BE2C (cell line): Measurements from ENCODE around the gene XRCC6.

Experiments used
- DNase-seq: peaks from one replicate; pipeline ENCODE4 v3.0.0-alpha.2; 2020
- H3K27me3 ChIP-seq: fragments of 250-450 bp; sonication (Bioruptor Pico); 2 replicates; pipeline ENCODE4 v1.5.1; 2020; ENCODE audit warnings: mild to moderate bottlenecking
- H3K36me3 ChIP-seq: fragments of 250-450 bp; sonication (Bioruptor Pico); 2 replicates; pipeline ENCODE4 v1.5.1; 2020; ENCODE audit warnings: mild to moderate bottlenecking
- H3K4me1 ChIP-seq: fragments of 250-450 bp; sonication (Bioruptor Pico); 2 replicates; pipeline ENCODE4 v1.5.1; 2020
- H3K4me3 ChIP-seq: 2 replicates; pipeline ENCODE4 v1.5.1; 2011; ENCODE audit warnings: low read depth, low read length
- H3K9me3 ChIP-seq: fragments of 250-450 bp; sonication (Bioruptor Pico); 2 replicates; pipeline ENCODE4 v1.5.1; 2020
- CTCF ChIP-seq: IDR thresholded peaks from 2 replicates; pipeline ENCODE4 v1.5.1; 2012; ENCODE audit warnings: mild to moderate bottlenecking, low read depth, low read length

The XRCC6 gene

GRCh38 chr22:41688365-41689211 lies 67.5 kb downstream of the XRCC6 start, which contains the start of gene SNU13:
Gene SNU13 (minus strand): TSS chr22:41688867. CDS start chr22:41688796, 71 bp downstream.
- Histone ChIP-seq H3K9me3 (no peaks in the 10 kb centered on the region), H3K4me3 (peak within 1 kb of the TSS; percentile 99), H3K36me3 (no peaks in the 10 kb centered on the region; the same call in 1 of the 2 replicates), H3K27me3 (no peaks in the 10 kb centered on the region), H3K4me1 (no peaks in the 10 kb centered on the region)
- TF ChIP-seq CTCF: 0 out of 2 replicates have a peak, but pooled peaks have one; percentile 13
- DNase-seq: peak; percentile 94

- Histone ChIP-seq H3K36me3 (no peaks in the 10 kb centered on the region), H3K27me3 (no peaks in the 10 kb centered on the region), H3K9me3 (no peaks in the 10 kb centered on the region), H3K4me1 (no peaks in the 10 kb centered on the region), H3K4me3 (no peak overlapping the region)
- no peak for TF ChIP-seq CTCF
- no peak for DNase-seq
Observed at GRCh38 chr22:41690476-41690875, 69.4 kb downstream of the XRCC6 start.

- H3K4me3 ChIP-seq: no peak overlapping the region
- TF ChIP-seq CTCF: no peak
- H3K27me3 ChIP-seq: no peaks in the 10 kb centered on the region
- H3K4me1 ChIP-seq: peaks cover 5% of the 10 kb centered on the region
- H3K36me3 ChIP-seq: no peaks in the 10 kb centered on the region
- DNase-seq: no peak
- H3K9me3 ChIP-seq: no peaks in the 10 kb centered on the region
Observed at GRCh38 chr22:41695211-41695610, 74.1 kb downstream of the XRCC6 start.

GRCh38 chr22:41696703-41697102 lies 75.6 kb downstream of the XRCC6 start:
- peaks cover 5% of the 10 kb centered on the region for H3K4me1 ChIP-seq
- H3K9me3 ChIP-seq: no peaks in the 10 kb centered on the region
- no peak overlapping the region for H3K4me3 ChIP-seq
- no peaks in the 10 kb centered on the region for H3K36me3 ChIP-seq
- no peaks in the 10 kb centered on the region for H3K27me3 ChIP-seq
- TF ChIP-seq CTCF: no peak
- no peak for DNase-seq

GRCh38 chr22:41697126-41697775 lies 76.2 kb downstream of the XRCC6 start:
- Histone ChIP-seq H3K27me3 (no peaks in the 10 kb centered on the region), H3K9me3 (no peaks in the 10 kb centered on the region), H3K4me1 (peaks cover 5% of the 10 kb centered on the region), H3K36me3 (no peaks in the 10 kb centered on the region), H3K4me3 (0 out of 2 replicates have a peak overlapping the region, but pooled peaks have one; percentile 6)
- TF ChIP-seq CTCF: peak; percentile 97
- peak; percentile 97 for DNase-seq
